ENCODE results near the gene FHL3. TPM values are rescaled to one million over a fixed set of nuclear protein-coding genes. Genes with fewer than 3 reads are reported as not detected.

Gene FHL3
- total RNA-seq, 1 donor, result 21.4 TPM

DNA sequence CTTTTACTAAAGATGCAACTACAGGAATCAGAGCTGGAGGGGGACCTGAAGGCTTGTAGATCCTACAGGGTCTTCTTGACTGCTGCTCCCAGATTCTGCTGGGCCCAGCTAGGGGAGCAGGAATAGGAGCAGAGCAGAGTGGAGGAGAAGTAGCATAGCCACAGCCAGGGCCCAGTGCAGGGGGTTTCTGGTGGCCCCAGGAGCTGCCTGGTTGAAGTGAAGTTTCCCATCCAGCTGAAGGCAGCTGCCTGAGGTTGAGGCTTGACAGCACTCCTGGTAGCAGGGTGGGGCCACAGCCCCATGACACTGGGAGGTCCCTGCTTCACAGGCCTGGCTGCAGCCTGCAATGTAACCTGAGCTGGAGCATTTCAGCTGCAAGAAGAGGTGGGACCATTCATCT lies 56.5 kb downstream of the FHL3 start:
- DNase-seq (ENCODE audit: insufficient read length, low spot score, missing footprints), result no peak
- H3K9me3 ChIP-seq (ENCODE audit: low read depth, low read length), result no peaks in the 10 kb centered on the region
- H3K27ac ChIP-seq (ENCODE audit: low read depth, low read length), result no peak overlapping the region
- H3K79me2 ChIP-seq (ENCODE audit: insufficient read depth, low read length), result peaks cover 19% of the 10 kb centered on the region
- no peaks in the 10 kb centered on the region for H4K20me1 ChIP-seq (ENCODE audit: insufficient read depth, low read length)
- H3K4me3 ChIP-seq (ENCODE audit: insufficient read depth, low read length), result no peak overlapping the region
- TF ChIP-seq, protein P1, sequence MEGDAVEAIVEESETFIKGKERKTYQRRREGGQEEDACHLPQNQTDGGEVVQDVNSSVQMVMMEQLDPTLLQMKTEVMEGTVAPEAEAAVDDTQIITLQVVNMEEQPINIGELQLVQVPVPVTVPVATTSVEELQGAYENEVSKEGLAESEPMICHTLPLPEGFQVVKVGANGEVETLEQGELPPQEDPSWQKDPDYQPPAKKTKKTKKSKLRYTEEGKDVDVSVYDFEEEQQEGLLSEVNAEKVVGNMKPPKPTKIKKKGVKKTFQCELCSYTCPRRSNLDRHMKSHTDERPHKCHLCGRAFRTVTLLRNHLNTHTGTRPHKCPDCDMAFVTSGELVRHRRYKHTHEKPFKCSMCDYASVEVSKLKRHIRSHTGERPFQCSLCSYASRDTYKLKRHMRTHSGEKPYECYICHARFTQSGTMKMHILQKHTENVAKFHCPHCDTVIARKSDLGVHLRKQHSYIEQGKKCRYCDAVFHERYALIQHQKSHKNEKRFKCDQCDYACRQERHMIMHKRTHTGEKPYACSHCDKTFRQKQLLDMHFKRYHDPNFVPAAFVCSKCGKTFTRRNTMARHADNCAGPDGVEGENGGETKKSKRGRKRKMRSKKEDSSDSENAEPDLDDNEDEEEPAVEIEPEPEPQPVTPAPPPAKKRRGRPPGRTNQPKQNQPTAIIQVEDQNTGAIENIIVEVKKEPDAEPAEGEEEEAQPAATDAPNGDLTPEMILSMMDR (IDR thresholded peaks at IDR 0.05; ENCODE audit: extremely low read depth, low read depth, low read length), result no peak
- H3K36me3 ChIP-seq (ENCODE audit: insufficient read depth, low read length), result peaks cover 4% of the 10 kb centered on the region
- H3K4me1 ChIP-seq (ENCODE audit: insufficient read depth, low read length), result peaks cover 23% of the 10 kb centered on the region
- no peak overlapping the region for H2AFZ ChIP-seq (ENCODE audit: low read length)
- no peaks in the 10 kb centered on the region for H3K27me3 ChIP-seq (ENCODE audit: insufficient read depth, low read length)
- H3K4me2 ChIP-seq (ENCODE audit: insufficient read depth, low read length), result no peak overlapping the region

DNA sequence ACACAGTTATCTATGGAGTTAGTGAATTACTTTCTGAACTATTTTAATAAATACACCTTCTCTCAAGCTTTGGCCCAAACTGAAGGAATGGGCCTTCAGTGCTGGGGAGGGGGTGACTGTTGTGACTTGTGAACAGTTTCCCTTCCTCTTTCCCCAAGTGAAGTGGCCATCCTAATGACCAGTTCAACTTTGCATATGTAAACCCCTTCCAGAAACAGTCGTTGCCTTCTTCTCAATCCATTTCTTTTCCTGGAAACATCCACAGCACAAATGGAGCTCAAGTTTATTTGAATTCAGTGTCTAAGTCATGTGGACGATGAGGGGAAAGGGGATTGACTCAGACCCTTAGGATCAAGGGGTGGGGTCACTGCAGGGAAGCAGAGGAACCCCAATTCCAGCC lies 57.1 kb downstream of the FHL3 start:
- H2AFZ ChIP-seq (ENCODE audit: low read length), result peak overlapping the region; percentile 46
- H3K27ac ChIP-seq (ENCODE audit: low read depth, low read length), result no peak overlapping the region
- H3K79me2 ChIP-seq (ENCODE audit: insufficient read depth, low read length), result peaks cover 19% of the 10 kb centered on the region
- TF ChIP-seq, protein P1 (IDR thresholded peaks at IDR 0.05; ENCODE audit: extremely low read depth, low read depth, low read length), result no peak
- no peak for DNase-seq (ENCODE audit: insufficient read length, low spot score, missing footprints)
- H4K20me1 ChIP-seq (ENCODE audit: insufficient read depth, low read length), result no peaks in the 10 kb centered on the region
- no peaks in the 10 kb centered on the region for H3K27me3 ChIP-seq (ENCODE audit: insufficient read depth, low read length)
- H3K9me3 ChIP-seq (ENCODE audit: low read depth, low read length), result no peaks in the 10 kb centered on the region
- peaks cover 26% of the 10 kb centered on the region for H3K4me1 ChIP-seq (ENCODE audit: insufficient read depth, low read length)
- H3K4me3 ChIP-seq (ENCODE audit: insufficient read depth, low read length), result no peak overlapping the region
- H3K36me3 ChIP-seq (ENCODE audit: insufficient read depth, low read length), result peaks cover 4% of the 10 kb centered on the region
- no peak overlapping the region for H3K4me2 ChIP-seq (ENCODE audit: insufficient read depth, low read length)

DNA sequence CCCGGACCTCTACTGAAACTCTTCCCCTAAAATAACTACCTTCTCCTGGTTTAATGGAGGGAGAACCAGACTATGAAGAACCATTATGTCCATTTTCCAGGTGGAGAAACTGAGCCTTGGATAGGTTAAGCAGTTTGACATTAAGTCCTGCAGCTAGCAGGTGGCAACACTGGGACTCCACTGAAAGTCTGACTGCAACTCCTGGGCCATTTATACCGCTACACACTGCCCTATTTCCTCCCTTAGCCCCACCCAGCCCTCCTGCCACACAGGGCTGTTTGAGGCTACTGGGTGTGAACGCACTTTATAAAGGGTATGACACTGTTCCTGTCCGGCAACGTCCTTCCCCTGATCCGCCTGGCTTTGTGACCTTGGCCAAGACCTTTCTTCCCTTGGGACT lies 58.0 kb downstream of the FHL3 start:
- no peak overlapping the region for H3K27ac ChIP-seq (ENCODE audit: low read depth, low read length)
- H3K4me2 ChIP-seq (ENCODE audit: insufficient read depth, low read length), result peak overlapping the region; percentile 94
- no peaks in the 10 kb centered on the region for H4K20me1 ChIP-seq (ENCODE audit: insufficient read depth, low read length)
- H3K9me3 ChIP-seq (ENCODE audit: low read depth, low read length), result no peaks in the 10 kb centered on the region
- no peaks in the 10 kb centered on the region for H3K27me3 ChIP-seq (ENCODE audit: insufficient read depth, low read length)
- H2AFZ ChIP-seq (ENCODE audit: low read length), result peak overlapping the region; percentile 78
- TF ChIP-seq, protein P1 (IDR thresholded peaks at IDR 0.05; ENCODE audit: extremely low read depth, low read depth, low read length), result no peak
- peak; percentile 49 for DNase-seq (ENCODE audit: insufficient read length, low spot score, missing footprints)
- peaks cover 5% of the 10 kb centered on the region for H3K36me3 ChIP-seq (ENCODE audit: insufficient read depth, low read length)
- peaks cover 26% of the 10 kb centered on the region for H3K4me1 ChIP-seq (ENCODE audit: insufficient read depth, low read length)
- H3K4me3 ChIP-seq (ENCODE audit: insufficient read depth, low read length), result no peak overlapping the region
- H3K79me2 ChIP-seq (ENCODE audit: insufficient read depth, low read length), result peaks cover 19% of the 10 kb centered on the region

Small RNA genes lying within 50 kb of the gene (small RNA-seq; reads per million reads assigned to genes)
- gene RF00017 (not detected), gene RNU6-510P (not detected)

Other genes starting within 250 kb of the FHL3 start
- gene EPHA10, start 240.4 kb downstream of the FHL3 start, total RNA-seq, result not detected in 2 replicates
- 0.29 and 0.36 TPM in 2 replicates for gene MANEAL, start 211.7 kb downstream of the FHL3 start, total RNA-seq
- 11.6 and 12.1 TPM in 2 replicates for gene C1orf122, start 197.7 kb downstream of the FHL3 start, total RNA-seq
- 8.3 and 8.5 TPM in 2 replicates for gene YRDC, start 197.3 kb downstream of the FHL3 start, total RNA-seq
- gene MTF1, start 145.9 kb downstream of the FHL3 start, total RNA-seq, result 4.1 and 4.3 TPM in 2 replicates
- gene INPP5B, start 58.5 kb downstream of the FHL3 start, total RNA-seq, result 39.4 and 48.6 TPM in 2 replicates
- 68.7 and 76.7 TPM in 2 replicates for gene SF3A3, start 15.5 kb downstream of the FHL3 start, total RNA-seq
- 38.7 and 39.8 TPM in 2 replicates for gene UTP11, start 7.2 kb upstream of the FHL3 start, total RNA-seq
- under 0.01 TPM in 2 replicates for gene POU3F1, start 41.3 kb upstream of the FHL3 start, total RNA-seq